GM23338 (cell line): ENCODE results near the gene MMP25.

Source experiments
- CTCF ChIP-seq, 2 experiments: fragments of 200-600 bp in 1 of 2; sonication (generic) in 1 of 2; conservative IDR thresholded peaks; 2 replicates each; pipeline versions ENCODE4 v1.5.1 to v1.6.1; 2016 to 2017; ENCODE audit warnings: antibody characterized with exemption in 2 of 2, low read depth in 2 of 2, mild to moderate bottlenecking in 2 of 2, moderate library complexity in 1 of 2
- EZH2 ChIP-seq: fragments of 200-600 bp; sonication (generic); IDR thresholded peaks from one replicate; pipeline ENCODE4 v1.8.0; 2017; ENCODE audit warnings: antibody characterized with exemption, mild to moderate bottlenecking, low read depth; ENCODE audit not compliant: unreplicated experiment
- EZH2phosphoT487 ChIP-seq: fragments of 200-600 bp; sonication (generic); IDR thresholded peaks from one replicate; pipeline ENCODE4 v1.8.1; 2018; ENCODE audit warnings: antibody characterized with exemption; ENCODE audit not compliant: unreplicated experiment
- POLR2AphosphoS5 ChIP-seq: IDR thresholded peaks from 2 replicates; pipeline ENCODE4 v1.6.1; 2016; ENCODE audit warnings: antibody characterized with exemption, low read depth

GRCh38 chr16:3036726-3037315 lies 9.5 kb upstream of the MMP25 start, which contains the start of gene BICDL2:
- TF ChIP-seq CTCF (conservative IDR thresholded peaks at IDR 0.05; ENCODE audit: low read depth in 2 of 2) (no peak), EZH2phosphoT487 (no peak), EZH2 (no peak), POLR2AphosphoS5 (peak; percentile 87)
